GM13976 (cell line): ENCODE measurements around the gene ANKS1A.
A peak's percentile ranks its signal among the peaks of the same experiment; 100 is the strongest.

Source experiments
- DNase-seq: peaks from one replicate; pipeline ENCODE4 v3.0.0; 2012; ENCODE audit warnings: low spot score
- in situ Hi-C: fragments of 300-500 bp; cut with MboI; formaldehyde crosslinking; loops from one replicate; pipeline ENCODE4 v1.12.0; 2022; ENCODE audit warnings: low sequenced_read_pairs, mixed read lengths, inconsistent platforms; ENCODE audit not compliant: unreplicated experiment
- TF ChIP-seq, protein P1 (sequence below): IDR thresholded peaks from 2 replicates; pipeline ENCODE4 v1.5.1; 2012; ENCODE audit warnings: borderline replicate concordance, mild to moderate bottlenecking; ENCODE audit not compliant: insufficient read depth; ENCODE audit errors: extremely low read depth, missing control alignments, control extremely low read depth

The ANKS1A gene

DNA sequence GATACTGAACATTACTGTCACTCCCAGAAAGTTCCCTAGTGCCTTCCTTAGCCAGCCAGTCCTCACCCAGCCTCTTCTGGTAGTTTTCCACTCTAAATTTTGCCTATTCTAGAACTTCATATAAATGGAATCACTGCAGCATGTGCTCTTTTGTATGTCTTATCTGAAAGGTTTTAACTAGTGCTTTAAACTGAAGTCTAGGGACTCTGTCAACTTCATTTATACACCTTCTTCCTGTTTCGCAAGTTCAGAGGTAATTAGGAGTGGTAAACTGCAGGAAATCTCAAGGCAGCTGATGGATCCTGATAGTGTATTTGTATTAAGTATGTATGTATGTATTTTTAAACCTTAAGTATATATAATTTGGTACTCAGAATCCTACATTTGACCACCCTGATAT, 157.8 kb downstream of the ANKS1A start:
- TF ChIP-seq, protein P1, sequence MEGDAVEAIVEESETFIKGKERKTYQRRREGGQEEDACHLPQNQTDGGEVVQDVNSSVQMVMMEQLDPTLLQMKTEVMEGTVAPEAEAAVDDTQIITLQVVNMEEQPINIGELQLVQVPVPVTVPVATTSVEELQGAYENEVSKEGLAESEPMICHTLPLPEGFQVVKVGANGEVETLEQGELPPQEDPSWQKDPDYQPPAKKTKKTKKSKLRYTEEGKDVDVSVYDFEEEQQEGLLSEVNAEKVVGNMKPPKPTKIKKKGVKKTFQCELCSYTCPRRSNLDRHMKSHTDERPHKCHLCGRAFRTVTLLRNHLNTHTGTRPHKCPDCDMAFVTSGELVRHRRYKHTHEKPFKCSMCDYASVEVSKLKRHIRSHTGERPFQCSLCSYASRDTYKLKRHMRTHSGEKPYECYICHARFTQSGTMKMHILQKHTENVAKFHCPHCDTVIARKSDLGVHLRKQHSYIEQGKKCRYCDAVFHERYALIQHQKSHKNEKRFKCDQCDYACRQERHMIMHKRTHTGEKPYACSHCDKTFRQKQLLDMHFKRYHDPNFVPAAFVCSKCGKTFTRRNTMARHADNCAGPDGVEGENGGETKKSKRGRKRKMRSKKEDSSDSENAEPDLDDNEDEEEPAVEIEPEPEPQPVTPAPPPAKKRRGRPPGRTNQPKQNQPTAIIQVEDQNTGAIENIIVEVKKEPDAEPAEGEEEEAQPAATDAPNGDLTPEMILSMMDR: no peak
- in situ Hi-C loops: no loop called here

DNA sequence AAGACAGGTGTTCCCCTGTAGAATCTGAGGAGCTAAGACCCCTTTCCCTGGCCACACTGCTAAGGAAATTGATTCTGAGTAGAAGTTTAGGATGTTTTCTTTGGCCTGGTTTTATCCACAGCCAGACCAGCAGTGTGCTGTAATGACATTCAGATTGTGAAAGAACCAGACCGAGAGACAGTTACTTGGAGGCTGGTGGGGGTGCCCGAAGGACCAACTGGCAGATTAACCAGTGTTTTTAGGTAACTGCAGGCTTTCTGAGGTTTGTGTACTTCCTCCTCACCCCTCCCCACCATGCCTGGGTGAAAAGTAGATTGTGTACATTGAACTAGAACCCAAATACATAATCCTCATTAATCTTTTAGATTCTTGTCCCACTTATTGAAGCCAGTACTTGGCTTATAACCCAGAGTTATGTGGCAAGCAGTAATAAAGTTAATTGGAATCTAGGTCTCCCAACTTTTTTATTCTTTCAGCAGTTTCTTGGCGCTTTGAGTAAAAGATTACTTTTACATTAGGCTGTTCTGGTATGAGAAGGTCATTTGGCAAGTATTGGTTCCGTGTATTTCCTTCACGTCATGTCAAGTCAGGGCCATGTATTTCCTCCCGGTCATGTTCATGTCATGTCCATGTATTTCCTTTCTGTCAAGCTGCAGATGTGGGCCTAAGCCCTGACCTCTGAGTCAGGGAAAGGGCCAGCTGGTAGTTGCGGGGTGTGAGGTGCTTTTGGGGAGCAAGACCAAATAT, 158.4 kb downstream of the ANKS1A start:
- TF ChIP-seq, protein P1: no peak
- in situ Hi-C loops: no loop called here
- no peak for DNase-seq

More for the DNA sequence above, 157.8 kb downstream of the ANKS1A start:
- DNase-seq: no peak

DNA sequence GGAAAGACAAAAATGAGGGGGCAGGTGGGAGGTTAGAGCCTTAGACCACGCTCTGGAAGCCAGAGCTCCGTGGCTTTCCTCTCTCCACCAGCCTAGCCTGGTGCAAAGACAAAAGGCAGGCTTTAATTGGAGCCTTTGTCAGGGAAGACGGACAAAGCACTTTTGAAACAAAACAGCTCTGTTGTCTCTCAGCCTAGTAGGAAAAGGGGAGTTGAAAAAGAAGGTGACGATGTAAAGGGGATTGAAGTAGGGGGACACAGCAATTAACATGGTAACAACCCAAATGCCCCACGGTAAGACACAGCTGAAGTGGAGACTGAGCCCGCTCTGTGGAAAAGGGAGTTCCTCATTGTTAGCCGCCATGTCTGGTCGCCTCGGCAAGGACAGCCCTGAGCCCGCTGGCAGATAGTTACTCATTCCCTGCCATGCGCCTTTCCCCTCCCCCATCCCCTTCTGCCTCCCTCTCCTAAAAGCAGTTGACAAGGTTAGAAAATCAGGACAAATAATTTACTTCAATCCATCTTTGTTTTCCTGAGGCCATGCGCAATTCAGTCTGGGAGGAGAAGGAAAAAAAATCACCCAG, 159.1 kb downstream of the ANKS1A start:
- DNase-seq: peak; percentile 7
- in situ Hi-C loops: no loop called here
- TF ChIP-seq, protein P1: no peak

DNA sequence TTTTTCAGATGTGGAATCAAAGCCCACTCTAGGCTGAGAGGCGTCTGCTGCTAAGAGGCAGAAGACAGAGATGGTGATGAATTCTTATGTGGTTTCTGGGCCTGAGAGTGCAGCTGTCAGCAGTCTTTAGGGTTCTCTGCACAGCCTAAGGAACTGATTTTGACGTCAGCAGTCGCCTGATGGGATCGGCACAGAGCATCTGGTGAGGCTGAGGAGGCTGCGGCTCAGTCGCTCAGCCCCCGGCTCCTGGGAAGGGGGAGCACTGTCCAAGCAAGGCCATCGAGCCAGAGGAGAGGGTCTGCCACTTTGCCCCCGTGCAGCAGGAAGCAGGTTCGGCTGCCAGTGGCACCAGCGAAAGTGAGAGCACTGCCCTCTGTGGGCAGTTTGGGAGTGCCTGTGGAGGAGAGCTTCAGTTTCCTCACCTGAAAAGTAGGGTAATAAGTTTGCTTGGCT, 159.6 kb downstream of the ANKS1A start:
- TF ChIP-seq, protein P1: peak; percentile 16
- in situ Hi-C loops: no loop called here
- peak; percentile 24 for DNase-seq

DNA sequence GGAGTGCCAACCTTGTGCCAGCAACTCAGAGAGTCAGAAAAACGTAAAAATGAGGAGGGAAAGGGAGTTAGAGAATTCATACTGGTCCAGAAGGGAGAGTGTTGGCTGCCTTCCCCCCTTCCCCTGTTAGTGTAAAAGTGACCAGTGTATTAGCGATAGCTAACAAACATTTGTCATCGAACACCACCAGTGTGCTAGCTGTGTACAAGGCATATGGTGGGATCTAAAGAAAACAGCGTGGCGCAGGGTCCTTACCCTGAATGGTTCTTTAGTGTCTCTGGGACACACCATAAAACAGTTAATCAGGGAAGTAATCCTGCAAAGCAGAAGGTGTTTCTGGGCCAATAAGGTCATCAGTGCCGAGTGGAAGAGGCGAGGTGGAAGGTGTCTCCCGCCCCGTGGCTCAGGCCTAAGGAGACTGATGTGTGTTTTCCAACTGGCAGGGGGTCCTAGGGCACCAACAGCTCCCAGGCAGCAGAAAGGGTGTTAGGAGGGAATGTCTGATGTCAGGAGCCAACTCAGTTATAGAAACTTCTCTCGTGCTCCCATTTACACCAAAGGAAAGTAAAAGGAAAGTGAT, 160.2 kb downstream of the ANKS1A start:
- no peak for DNase-seq
- TF ChIP-seq, protein P1: no peak
- in situ Hi-C loops: no loop called here

DNA sequence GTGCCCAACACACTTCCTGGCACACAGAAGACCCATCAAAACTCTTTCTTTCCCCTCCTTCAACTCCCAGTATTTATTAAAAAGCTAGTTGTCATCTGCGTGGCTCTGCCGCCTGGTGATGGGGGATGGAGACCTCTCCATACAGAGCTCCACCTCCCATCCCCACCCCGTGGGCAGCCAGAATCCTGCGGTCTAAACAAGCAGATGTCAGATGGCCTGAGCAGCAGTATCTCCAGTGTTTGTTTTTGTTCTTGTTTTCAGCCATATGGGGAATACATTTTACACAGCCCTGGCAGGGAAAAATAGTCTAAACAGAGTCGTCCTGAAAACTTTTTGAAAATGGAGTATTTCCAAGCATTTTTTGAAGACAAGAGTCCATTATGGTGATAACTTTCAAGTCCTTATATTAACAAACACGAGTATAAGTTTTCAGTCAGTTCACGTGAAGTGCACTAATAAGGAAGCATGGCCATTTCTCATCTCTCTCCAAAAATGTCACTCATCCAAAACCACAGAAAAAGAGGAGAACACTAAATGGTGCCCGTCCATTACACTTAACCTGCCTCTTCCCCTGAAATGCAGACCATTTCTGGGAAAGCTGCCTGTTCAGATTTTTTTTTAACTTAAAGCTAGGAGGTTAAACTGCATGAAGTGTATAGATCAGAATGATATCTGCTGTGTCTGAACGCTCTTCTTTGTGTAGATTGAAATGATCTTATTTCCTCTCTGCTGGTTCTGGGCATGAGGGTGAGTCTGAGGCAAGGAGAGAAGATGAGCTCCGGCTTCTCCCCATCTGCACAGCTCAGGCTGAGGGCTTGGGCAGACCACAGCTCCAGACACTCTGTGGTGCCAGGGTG, 161.1 kb downstream of the ANKS1A start:
- TF ChIP-seq, protein P1: no peak
- no peak for DNase-seq
- in situ Hi-C loops: no loop called here
